Stimulated activated CD8-positive, alpha-beta memory T cell treated with anti-CD3 and anti-CD28 coated beads, Interleukin-7, amount 100 ng/mL, for 4 hours (primary cell): Measurements from ENCODE around the gene SPATA32.
"Not testable (repeated sequence)": the region's sequence is repeated elsewhere in the genome, so short reads cannot be mapped to it uniquely, and the experiment has no call there.

Experiments used
- DNase-seq, 2 donors: peaks; one replicate each; pipeline ENCODE4 v3.0.0-alpha.2; 2020; ENCODE audit warnings: low read depth in 2 of 2

Gene SPATA32

DNA sequence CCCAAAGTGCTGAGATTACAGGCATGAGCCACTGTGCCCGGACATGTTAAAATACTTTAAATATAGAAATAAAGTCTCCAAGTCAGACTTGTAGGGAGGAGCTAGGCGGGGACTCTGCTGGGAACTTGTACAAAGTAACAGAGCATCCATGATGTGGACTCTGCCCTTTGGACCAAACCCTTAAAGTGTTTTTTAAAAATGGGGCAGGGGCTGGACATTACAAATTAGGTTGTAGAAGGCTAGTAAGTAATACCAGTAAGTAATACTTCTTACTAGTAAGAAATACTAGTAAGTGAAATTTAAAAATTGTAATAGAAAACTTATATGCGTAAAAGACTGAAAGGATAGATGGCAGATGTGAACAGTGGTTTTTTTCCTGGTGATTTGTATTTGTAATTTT lies 9.7 kb upstream of the SPATA32 start:
- no peak for DNase-seq

- peak; percentile 12 to 34 for DNase-seq
These were observed 9.0 kb upstream of the SPATA32 start for GRCh38 chr17:45270828-45271418.

DNA sequence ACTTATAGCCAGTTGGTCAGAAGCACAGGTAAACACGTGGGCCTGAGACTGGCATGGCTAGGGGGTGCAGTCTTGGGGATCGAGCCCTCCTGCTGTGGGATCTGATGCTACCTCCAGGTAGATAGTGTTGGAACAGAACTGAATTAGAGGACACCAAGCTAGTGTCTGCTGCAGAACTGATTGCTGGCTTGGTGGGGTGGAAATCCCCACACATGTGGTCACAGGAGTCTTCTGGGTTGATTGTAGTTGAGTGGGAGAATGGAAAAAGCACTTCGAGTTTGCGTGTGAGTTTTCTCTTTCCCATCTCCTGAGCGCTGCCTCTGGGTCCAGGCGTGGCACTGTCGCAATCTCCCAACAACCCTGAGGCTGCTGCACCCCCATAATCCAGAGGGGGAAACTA lies 8.0 kb upstream of the SPATA32 start:
- DNase-seq, result no peak

- no peak for DNase-seq
These were observed 5.7 kb upstream of the SPATA32 start for GRCh38 chr17:45267436-45268055.

DNA sequence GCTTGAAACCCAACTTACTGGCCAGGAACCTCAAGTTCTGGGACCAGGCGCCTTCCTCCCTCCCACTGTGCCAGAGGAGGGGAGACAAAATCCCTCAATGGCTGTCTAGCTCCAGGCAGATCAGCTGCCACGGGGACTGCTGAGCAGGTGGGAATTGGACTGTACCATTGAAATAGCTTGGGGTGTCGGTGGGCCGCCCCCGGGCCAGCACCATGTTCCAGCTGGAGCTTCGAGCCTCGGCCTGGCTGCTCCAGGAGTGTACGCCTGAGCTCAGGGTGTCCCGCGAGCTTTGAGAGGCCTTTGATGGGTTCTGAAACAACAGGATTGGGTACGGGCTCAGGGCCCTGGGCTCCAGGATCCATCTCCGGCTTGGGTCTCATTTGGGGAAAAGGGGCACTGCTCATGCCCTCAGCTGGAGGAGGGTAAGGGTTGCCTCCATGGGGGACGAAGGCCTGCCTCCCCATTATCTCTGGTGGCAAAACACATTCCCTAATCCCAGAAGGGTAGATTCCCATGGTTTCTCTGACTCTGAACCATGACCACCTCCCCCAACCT lies 4.6 kb upstream of the SPATA32 start:
- DNase-seq, result no peak

GRCh38 chr17:45265821-45266220 lies 3.9 kb upstream of the SPATA32 start:
- DNase-seq, result no peak

DNA sequence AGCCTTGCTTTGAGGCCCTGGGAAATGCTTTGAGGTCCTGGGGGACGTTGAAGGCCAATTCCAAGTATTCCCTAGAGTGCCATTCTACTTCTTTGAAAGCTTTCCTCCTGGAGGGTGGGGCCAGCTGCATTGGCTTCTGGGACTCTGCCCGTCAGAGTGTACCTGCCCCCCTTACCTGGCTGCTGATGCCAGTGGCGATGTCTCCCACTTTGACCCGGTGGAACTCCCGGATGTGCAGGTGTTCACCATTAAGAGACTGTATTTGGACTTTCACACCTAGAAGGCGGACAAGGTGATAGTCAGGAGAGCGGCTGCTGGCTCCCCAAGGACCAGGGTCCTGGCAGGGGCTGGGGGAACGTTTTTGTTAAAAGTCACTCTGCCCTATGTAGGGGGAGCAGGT lies 3.1 kb upstream of the SPATA32 start:
- DNase-seq, result no peak

DNA sequence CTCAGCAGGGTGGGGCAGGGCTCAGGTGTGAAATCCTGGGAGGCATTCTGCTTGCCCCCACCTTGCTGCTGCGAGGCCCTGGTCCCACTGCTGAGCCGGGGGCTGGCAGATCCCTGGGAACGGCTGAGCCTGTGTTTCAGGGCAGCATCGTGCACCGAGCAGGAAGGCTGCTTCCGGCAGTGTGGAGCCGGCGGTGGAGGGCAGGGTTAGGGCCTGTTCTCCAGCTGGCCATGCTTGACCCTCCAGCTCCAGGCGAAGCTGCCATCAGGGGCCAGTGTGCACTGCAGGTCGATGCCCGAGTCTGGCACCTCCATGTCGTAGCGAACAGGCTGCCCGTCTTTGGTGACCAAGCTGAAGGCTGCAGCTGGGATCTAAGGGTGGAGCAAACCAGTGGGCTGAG lies 2.5 kb upstream of the SPATA32 start:
- DNase-seq, result no peak

- DNase-seq, result no peak
These were observed 1.6 kb upstream of the SPATA32 start for GRCh38 chr17:45263477-45263860.

GRCh38 chr17:45262516-45263476 lies 902 bp upstream of the SPATA32 start:
- DNase-seq, result no peak

- no peak for DNase-seq
These were observed 1.6 kb downstream of the SPATA32 start for GRCh38 chr17:45260204-45260783.

GRCh38 chr17:45258981-45259380 lies 2.9 kb downstream of the SPATA32 start:
- DNase-seq, result no peak

DNA sequence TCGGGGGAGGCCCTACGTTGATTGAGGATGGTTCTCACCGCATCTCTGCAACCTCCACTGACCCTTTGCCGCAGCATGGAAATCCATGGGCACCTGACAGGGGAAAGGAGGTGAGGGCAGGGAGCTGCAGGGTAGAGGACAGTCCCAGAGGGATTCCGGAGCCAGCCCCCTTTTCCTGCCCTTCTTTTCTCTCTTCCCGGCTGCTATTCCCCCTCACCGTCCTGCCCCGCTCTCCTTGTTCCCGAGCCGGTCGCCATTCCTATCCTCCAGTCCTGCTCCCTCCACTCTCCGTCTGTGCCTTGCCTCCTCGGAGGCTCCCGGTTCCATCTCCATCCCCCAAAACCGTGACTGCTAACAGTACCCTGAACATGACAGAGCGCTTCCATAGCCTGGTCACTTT lies 4.8 kb downstream of the SPATA32 start:
- no peak for DNase-seq

DNA sequence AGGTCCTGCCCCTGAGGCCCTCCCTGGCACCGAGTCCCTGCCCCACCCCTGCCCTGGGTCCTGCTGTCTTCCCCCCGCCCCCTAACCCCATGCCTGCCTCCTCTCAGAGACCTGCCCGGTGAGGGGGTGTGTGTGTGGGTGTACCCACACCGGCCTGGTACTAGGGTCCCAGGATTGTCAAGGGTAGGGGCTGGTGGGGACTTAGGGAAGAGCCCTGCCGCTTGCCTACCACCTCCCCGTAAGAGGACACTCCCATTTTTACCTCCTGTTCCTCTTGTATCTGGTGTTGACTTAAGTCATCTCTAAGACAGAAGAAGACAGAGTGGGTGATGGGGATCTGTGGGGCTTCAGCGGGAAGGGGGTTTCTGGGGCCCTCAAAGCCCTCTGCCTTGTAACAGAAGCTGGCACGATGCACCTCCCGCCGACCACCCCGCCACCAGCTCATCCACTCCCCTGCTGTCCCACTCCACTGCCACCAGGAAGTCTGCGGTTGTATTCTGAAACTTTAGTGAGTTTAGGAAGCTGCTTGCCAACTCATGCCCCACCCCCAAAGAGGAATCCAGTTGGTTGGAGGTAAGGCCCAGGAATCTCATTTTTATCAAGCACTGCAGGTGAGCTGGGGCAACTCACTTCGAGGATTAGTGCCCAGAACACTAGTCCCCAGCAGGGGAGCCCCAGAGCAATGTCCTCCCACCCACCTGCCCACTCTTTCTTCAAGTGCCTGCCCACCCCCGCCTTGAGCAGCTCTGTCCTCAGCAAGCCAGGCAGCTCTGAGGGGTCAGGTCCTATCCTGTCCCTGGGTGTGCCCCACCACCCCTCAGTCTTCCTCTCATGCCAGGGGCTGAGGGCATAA lies 5.6 kb downstream of the SPATA32 start:
- DNase-seq, result no peak

- DNase-seq, result no peak
These were observed 6.5 kb downstream of the SPATA32 start for GRCh38 chr17:45255358-45255757.

DNA sequence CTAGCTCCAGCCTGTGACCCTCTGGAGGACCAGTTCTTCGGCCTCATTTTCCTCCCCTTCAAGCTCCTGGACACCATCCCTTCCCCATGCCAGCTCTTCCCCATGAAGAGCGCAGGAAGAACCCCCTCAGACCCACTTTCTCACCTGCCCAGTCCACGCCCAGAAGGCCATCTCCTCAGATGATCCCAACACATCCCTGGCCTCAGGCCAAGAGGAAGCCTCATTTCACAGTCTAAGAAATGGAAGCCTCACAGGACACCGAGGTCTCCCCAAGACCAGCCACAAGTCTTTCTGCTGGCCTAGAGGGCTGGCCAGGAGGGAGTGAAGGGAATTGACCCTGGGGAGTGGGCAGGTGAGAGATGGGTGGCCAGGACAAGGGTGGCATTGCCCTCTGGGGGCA lies 8.0 kb downstream of the SPATA32 start:
- no peak for DNase-seq

DNA sequence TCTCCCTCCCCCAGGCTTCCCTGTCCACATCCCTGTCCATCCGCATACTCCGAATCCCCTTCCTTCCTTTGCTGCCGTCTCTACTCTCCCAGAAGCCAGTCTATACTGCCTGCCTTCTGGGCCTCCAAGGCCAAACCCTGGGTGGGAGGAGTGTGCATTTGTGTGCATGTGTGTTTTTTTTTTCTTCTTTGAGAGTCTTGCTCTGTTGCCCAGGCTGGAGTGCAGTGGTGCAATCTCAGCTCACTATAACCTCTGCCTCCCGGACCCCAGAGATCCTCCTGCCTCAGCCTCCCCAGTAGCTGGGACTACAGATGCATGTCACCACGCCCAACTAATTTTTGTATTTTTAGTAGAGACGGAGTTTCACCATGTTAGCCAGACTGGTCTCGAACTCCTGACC lies 8.7 kb downstream of the SPATA32 start:
- not testable (repeated sequence) for DNase-seq

- DNase-seq, result no peak
These were observed 10.0 kb downstream of the SPATA32 start for GRCh38 chr17:45251931-45252330.

DNA sequence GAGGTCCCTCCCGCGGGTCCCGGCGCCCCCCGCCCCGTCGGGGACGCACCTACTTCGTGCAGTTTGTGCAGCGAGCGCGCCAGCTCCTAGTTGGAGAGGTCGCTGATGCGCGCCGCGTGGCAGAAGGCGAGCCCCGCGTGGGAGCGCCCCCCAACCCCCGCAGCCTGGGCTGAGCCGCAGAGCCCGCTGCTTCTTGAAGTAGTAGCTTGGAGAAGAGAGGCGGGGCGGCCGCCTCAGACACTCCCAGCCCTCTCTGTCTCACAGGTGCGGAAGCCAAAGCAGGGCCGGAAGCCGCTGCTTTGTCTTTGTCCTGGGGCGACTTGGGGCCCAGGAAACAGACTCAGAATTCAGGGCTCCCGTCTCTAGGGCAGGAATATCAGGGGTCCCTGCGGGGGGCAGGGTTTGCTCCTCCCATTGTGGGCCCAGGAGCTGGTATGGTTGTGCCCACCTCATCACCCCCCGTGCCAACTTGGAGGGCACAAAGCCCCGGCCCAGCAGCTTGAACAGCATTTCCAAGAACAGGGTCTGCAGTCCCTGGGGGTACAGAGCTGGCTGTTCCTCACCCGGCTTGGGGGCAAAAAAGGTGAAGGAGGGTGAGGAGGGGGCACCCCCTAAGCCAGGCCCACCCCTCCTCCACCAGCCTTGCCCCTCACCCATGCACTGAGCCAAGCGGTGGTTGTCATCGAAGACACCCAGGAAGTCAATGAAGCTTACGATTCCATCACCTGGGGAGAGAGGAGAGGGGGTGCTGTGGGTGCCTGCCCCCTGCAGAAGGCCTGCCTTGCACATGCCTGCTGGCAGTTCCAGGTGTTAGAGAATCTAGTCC lies 13.5 kb downstream of the SPATA32 start:
- peak; percentile 78 to 82 for DNase-seq

DNA sequence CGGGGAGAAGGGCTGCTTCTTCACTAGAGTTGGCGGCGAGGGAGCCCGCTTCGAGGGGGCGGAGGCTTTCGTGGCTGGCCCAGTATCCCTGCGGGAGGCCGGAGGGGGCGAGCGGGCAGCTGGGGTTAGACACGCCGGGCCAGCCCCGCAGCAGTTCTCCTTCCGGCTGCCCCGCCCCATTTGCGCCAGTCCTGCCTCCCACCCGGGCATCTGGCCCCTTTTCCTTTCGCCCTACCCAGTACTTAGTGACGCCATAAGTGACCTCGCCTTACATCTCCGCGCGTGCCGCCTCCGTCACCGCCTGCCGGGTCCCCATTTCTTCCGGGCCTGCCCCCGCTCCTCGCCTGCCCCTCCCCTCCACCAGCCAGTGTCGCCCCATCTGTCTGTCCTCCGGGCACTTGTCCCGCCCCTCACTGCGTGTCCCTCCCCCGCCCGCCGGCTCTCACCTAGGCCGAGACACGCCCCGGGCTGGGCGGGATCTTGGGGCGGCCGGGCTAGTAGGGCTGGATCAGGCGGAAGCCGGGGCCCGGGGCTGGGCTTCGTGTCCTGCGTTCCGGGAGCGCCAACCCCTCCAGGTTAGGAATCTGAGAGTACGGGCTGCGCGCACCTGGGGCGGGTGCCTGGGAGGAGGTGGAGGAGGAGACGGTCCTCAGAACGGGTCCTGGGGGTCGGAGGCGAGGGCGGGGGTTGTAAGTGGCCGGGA lies 14.3 kb downstream of the SPATA32 start:
- peak; percentile 94 to 96 for DNase-seq
